Measurements from ENCODE around the gene DPP6.

DPP6 gene

GRCh38 chr7:154859747-154860620, 807.8 kb downstream of the DPP6 start:
- DNase-seq (ENCODE audit: low read depth) = no peak

GRCh38 chr7:154860621-154861375, 808.6 kb downstream of the DPP6 start:
- DNase-seq (ENCODE audit: low read depth) = no peak

GRCh38 chr7:154861589-154861988, 809.4 kb downstream of the DPP6 start:
- DNase-seq (ENCODE audit: low read depth) = no peak

- no peak for DNase-seq (ENCODE audit: low read depth)
Observed at GRCh38 chr7:154862153-154862791, 810.1 kb downstream of the DPP6 start.

GRCh38 chr7:154863766-154864522, 811.7 kb downstream of the DPP6 start:
- no peak for DNase-seq (ENCODE audit: low read depth)

- DNase-seq (ENCODE audit: low read depth) = no peak
Observed at GRCh38 chr7:154864523-154864891, 812.3 kb downstream of the DPP6 start.

GRCh38 chr7:154865984-154866685, 813.9 kb downstream of the DPP6 start:
- no peak for DNase-seq (ENCODE audit: low read depth)

- no peak for DNase-seq (ENCODE audit: low read depth)
Observed at GRCh38 chr7:154867068-154867467, 814.9 kb downstream of the DPP6 start.

- no peak for DNase-seq (ENCODE audit: low read depth)
Observed at GRCh38 chr7:154868921-154869320, 816.7 kb downstream of the DPP6 start.

- DNase-seq (ENCODE audit: low read depth) = no peak
Observed at GRCh38 chr7:154869436-154869835, 817.2 kb downstream of the DPP6 start.

- no peak for DNase-seq (ENCODE audit: low read depth)
Observed at GRCh38 chr7:154871507-154871906, 819.3 kb downstream of the DPP6 start.

- DNase-seq (ENCODE audit: low read depth) = no peak
Observed at GRCh38 chr7:154871928-154872750, 819.9 kb downstream of the DPP6 start.

- DNase-seq (ENCODE audit: low read depth) = no peak
Observed at GRCh38 chr7:154872811-154873499, 820.8 kb downstream of the DPP6 start.

- no peak for DNase-seq (ENCODE audit: low read depth)
Observed at GRCh38 chr7:154873500-154874121, 821.4 kb downstream of the DPP6 start.

- no peak for DNase-seq (ENCODE audit: low read depth)
Observed at GRCh38 chr7:154874409-154875113, 822.4 kb downstream of the DPP6 start.

GRCh38 chr7:154875297-154875696, 823.1 kb downstream of the DPP6 start:
- DNase-seq (ENCODE audit: low read depth) = no peak

- DNase-seq (ENCODE audit: low read depth) = no peak
Observed at GRCh38 chr7:154876516-154876915, 824.3 kb downstream of the DPP6 start.

- DNase-seq (ENCODE audit: low read depth) = no peak
Observed at GRCh38 chr7:154877031-154877430, 824.8 kb downstream of the DPP6 start.

- DNase-seq (ENCODE audit: low read depth) = no peak
Observed at GRCh38 chr7:154879629-154880028, 827.4 kb downstream of the DPP6 start.
